Thyroid gland (tissue), 4 donors: ENCODE measurements around the gene LIMS2.

Experiments used
- POLR2A ChIP-seq, 2 donors: fragments of 450-650 bp; IDR thresholded peaks; one replicate each; pipeline ENCODE4 v1.6.1; 2017; ENCODE audit warnings: antibody characterized with exemption in 2 of 2, mild to moderate bottlenecking in 2 of 2, moderate library complexity in 1 of 2
- TF ChIP-seq, protein P1 (sequence below), 6 experiments: fragments of 200-600 bp in 3 of 6; fragments of 450-650 bp in 3 of 6; sonication (generic) in 3 of 6; IDR thresholded peaks; one replicate each; pipeline ENCODE4 v1.5.1; 2016 to 2019; ENCODE audit warnings: antibody characterized with exemption in 6 of 6, mild to moderate bottlenecking in 2 of 6, inconsistent platforms in 1 of 6, moderate library complexity in 1 of 6

DNA sequence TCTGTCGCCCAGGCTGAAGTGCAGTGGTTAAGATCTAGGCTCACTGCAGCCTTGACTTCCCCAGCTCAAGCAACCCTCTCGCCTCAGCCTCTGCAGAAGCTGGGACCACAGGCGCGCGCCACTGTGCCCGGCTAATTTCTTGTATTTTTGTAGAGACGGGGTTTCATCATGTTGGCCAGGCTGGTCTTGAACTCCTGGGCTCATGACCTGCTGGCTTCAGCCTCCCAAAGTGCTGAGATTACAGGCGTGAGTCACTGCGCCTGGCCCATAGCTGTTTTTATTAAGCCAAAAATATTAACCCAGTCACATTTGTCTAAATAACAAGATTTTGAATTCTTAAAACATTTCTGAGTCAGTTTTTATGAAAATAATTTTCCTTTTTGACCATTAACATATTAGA lies 19.7 kb upstream of the LIMS2 start:
- no peak for TF ChIP-seq POLR2A (IDR thresholded peaks at IDR 0.05)
- TF ChIP-seq, protein P1, sequence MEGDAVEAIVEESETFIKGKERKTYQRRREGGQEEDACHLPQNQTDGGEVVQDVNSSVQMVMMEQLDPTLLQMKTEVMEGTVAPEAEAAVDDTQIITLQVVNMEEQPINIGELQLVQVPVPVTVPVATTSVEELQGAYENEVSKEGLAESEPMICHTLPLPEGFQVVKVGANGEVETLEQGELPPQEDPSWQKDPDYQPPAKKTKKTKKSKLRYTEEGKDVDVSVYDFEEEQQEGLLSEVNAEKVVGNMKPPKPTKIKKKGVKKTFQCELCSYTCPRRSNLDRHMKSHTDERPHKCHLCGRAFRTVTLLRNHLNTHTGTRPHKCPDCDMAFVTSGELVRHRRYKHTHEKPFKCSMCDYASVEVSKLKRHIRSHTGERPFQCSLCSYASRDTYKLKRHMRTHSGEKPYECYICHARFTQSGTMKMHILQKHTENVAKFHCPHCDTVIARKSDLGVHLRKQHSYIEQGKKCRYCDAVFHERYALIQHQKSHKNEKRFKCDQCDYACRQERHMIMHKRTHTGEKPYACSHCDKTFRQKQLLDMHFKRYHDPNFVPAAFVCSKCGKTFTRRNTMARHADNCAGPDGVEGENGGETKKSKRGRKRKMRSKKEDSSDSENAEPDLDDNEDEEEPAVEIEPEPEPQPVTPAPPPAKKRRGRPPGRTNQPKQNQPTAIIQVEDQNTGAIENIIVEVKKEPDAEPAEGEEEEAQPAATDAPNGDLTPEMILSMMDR (IDR thresholded peaks at IDR 0.05) = no peak
